SK-N-DZ (cell line): ENCODE results near the gene NRGN. TPM values are rescaled to one million over a fixed set of nuclear protein-coding genes. Genes with fewer than 3 reads are reported as not detected.

Source experiments
- DNase-seq: peaks from one replicate; pipeline ENCODE4 v3.0.0-alpha.2; 2015; ENCODE audit warnings: low spot score
- polyA plus RNA-seq, 2 experiments: library from polyadenylated mRNA; depleted of rRNA; stranded (reverse); fragments of >200 nt; gene quantifications; 2 replicates each; pipeline ENCODE4 v1.2.3, GENCODE V29; 2014

The NRGN gene
- 4.6 and 5.8 TPM in 2 replicates for polyA plus RNA-seq (2014; cell fraction: cytosol; rRNA removed)
- 4.3 and 7.7 TPM in 2 replicates for polyA plus RNA-seq (2014; cell fraction: nucleus; rRNA removed)

DNA sequence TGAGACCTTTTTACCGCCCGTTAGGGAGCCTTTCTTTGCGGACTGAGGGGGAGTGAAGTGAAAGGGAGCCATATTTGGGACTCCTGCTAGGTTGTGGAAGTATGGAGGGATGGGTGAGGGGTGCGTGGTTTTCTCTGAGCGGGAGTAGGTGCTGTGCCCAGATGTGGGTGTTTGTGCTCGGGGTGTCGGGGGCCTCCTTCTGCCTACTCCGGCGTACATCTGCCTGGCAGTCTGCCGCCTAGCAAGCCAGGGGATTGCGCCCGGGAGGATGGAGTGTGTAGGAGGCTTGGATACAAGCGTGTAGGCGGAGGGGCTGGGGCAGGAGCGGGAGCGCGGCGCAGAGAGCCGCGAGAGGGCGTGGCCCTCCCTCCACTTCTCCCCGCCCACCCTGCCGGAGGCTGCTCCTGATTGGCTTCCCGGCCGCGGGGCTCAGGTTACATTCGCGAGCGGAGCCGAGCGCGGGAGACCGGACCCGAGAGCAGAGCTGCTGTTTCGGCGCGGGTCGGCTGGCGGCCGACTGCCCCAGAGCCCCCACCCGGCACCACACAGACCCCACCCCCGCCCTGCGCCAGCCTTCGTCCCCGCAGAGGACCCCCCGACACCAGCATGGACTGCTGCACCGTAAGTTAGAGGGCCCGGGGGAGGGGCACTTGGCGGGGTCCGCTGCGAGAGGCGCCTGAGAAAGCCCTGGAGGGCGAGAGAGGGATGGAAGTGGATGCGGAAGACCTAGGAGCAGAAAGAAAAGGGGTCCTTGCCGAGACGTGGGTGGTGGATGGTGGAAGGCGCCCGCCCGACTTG, at the start of gene NRGN:
Gene NRGN (plus strand): TSS at position 464 of the 798 bp plus-strand sequence. CDS start 143 bp downstream, at position 607.
- peak; percentile 85 for DNase-seq

GRCh38 chr11:124693142-124693541, 46.6 kb upstream of the NRGN start:
- DNase-seq: no peak

GRCh38 chr11:124699547-124699946, 40.2 kb upstream of the NRGN start:
- DNase-seq: no peak

DNA sequence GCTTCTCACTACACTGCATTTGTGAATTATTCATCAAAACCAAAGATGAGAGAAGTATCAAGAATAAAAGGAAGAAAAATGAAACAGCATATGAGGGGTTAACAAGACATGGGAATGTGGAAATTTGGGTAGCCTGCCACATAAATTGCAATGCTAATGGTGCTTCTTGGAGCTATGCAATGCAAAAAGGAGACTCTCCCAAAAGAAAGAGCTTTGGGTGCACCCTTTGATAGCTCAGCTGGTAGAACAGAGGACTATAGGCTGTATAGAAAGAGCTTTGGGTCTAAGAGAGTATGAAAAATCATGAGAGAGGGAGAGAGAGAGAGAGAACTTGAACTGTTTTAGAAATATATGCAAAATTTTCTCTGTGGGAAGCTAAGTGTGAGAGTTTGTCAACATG, 39.7 kb upstream of the NRGN start:
- DNase-seq: no peak

DNA sequence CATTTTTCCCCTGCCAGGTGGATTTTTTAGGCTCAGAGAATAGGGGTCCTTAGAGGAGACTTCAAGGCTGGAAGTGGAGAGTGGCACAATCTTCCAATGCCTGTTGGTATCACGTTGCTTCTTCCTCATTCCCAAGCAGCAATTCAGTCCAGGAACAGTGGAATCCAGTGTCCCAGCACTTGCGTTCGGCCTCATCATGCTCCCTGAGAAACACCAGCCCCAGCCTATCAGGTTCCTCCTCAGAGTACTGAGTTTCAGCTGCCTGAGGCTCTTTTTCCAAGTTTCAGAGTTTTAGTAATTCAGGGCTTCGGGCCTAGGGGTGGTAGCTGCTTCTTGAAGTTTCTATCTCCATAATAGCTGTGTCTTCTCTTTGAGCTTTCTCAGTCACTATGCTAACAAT, 31.9 kb upstream of the NRGN start:
- DNase-seq: no peak

- DNase-seq: no peak
These were observed 27.4 kb upstream of the NRGN start for GRCh38 chr11:124712392-124712791.

DNA sequence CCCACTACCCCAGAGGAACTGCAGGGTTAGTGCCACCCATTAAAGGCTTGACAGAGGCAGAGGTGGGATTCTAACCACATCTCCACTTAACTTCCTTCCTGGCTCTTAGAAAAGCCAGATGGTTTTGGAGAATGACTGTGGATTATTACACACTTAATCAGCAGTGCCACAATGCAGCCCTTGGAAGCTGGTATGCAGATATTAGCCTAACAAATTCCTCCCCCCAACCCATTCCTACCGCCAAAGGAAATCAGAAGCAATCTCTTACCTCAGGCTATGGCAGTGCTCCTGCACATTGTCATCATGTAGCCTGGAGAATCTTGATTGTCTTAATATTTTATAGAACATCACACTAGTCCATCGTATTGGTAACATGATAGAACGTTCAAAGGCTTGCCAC, 23.2 kb upstream of the NRGN start:
- DNase-seq: no peak

- DNase-seq: no peak
These were observed 22.3 kb upstream of the NRGN start for GRCh38 chr11:124717421-124717785.

- DNase-seq: no peak
These were observed 21.7 kb upstream of the NRGN start for GRCh38 chr11:124717786-124718651.

DNA sequence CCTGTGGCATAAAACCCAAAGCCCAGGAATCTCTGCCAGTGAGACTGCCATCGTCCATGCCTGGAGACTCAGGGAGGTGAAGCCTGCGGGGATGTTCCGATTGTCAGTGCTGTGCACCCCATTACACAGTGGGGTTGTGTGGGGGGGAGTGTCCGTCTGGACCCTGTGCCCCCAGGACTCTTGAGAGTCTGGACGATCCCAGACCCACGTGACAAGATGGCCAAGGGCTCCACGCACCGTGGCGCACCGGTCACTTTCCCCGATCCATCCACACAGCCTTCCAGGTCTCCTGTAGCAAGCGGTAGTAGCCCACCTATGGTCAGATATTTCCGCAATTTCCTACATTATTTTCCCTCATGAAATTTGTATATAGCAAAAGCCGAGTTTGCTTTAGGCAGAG, 20.9 kb upstream of the NRGN start:
- DNase-seq: no peak

GRCh38 chr11:124719534-124719933, 20.2 kb upstream of the NRGN start:
- no peak for DNase-seq

DNA sequence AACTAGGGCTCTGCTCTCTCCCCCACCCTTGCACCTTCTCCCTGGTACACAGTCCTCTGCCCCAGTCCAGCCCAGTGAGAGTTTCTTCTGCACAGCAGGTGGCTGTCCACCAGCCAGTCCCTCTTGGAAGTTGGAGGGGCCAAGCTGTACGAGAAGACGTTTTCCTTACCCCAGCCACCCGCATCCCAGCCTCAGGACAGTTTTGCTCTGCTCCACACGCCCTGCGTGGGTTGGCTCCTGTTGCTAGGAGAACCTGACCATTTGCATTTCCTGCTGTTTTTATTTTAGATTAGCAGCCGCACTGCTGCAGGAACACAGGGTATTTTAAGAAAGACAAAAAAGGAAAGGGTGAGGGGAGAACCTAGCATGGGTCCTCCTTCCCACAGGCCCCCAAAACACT, 17.6 kb upstream of the NRGN start:
- DNase-seq: no peak

DNA sequence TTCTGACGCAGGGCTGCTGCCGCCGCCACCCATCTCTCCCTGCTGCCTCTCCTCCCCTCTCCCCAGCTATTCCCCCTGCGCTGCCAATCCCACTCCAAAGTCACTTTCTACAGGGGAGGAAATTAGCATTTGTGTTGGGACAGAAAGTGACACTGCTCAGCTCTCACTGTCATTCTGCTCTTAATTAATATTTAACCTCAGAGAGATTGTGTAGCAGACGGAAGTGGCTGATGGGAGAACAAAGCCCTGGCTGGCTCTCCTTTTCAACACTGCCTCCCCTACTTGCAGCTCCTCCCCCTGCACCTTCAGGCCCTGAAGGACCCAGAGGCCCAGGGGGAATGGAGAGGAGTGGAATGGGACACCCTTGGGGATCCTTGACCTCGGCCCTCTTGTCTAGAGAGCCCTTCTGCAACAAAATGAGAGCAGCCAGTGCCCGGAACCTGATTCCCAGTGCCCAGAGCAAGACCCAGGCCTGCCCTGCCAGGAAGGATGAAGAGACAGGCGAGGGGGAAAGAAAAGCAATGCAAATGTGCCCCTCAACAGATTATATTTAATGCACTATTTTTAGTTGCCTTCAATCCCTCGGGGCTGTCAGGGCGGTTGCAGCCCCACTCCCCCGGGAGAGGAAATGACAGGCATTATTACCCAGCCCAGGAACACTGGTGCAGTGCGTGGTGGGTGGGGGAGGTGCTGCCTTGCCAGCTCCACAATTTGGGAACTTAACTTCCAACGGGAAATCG, 14.6 kb upstream of the NRGN start:
- no peak for DNase-seq

DNA sequence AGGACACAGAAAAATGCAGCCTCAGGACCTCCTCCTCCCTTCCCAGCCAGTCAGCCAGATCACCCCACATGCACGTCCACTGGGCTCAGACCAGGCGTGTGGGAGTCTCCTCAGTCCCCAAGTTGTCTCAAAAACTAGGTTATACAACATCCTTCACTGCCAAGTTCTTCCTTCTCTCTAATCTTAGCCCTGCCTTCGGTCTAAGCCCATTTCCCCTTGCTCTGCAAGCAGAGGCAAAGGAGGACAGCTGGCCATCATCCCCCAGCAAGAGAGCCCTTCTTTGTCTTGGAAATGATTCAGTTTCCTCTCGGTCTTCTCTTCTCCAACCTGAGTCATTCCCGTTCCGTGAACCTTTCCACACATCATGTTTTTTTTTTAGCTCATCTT, 14.0 kb upstream of the NRGN start:
- no peak for DNase-seq

DNA sequence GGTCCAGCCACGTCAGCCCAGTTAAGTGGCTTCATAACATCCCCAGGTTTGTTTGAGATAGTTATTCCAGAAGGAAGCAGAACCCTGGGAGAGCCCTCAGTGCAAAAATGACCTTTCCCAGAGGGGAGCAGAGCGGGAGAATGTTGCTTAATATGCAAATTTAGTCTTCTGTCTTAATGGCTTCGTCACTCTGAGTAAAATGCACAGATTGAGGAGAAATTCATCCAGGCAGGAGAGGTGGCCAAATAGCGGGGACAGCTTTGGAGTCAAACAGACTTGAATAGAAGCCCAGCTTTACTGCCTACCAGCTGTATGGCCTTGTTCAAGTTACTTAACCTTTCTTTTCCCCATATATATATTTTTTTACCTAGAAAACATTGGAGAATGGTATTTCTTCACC, 12.3 kb upstream of the NRGN start:
- no peak for DNase-seq

DNA sequence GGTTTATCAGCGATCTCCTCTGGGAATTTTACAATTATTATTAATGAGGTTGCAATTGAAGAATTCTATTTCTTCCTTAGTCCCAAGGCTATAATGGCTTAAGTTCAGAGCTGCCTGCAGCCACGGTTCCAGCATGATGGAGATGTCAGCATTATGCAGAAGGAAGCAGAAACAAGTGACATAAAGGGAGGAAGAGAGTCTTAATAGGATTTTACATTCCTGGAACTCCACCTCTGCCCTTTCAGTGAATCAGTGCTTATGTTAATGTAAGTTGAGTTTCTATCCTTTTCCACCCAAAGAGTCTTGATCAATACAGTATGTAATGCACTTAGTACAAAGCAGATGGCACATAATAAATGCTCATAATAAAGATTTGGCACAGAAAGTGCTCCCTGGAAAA, 11.6 kb upstream of the NRGN start:
- no peak for DNase-seq

GRCh38 chr11:124729571-124729970, 10.2 kb upstream of the NRGN start:
- DNase-seq: no peak

GRCh38 chr11:124732230-124732629, 7.5 kb upstream of the NRGN start:
- DNase-seq: no peak

- DNase-seq: no peak
These were observed 3.0 kb upstream of the NRGN start for GRCh38 chr11:124736736-124737135.

- no peak for DNase-seq
These were observed 2.0 kb upstream of the NRGN start for GRCh38 chr11:124737638-124738305.

- DNase-seq: no peak
These were observed 846 bp upstream of the NRGN start for GRCh38 chr11:124738713-124739478.
